Measurements from ENCODE around the gene IMMP2L. TPM values are rescaled to one million over a fixed set of nuclear protein-coding genes. Genes with fewer than 3 reads are reported as not detected.

IMMP2L gene
- total RNA-seq, 4 donors from 2014 or later, result 19.0 to 37.2 (median 21.3) TPM

GRCh38 chr7:111381590-111381989 is 180.7 kb downstream of the IMMP2L start:
- TF ChIP-seq CTCF (IDR thresholded peaks at IDR 0.05; ENCODE audit: low read depth), result no peak

GRCh38 chr7:111380945-111381344 is 181.3 kb downstream of the IMMP2L start:
- TF ChIP-seq CTCF (IDR thresholded peaks at IDR 0.05; ENCODE audit: low read depth), result no peak

GRCh38 chr7:111374027-111374426 is 188.3 kb downstream of the IMMP2L start:
- TF ChIP-seq CTCF (IDR thresholded peaks at IDR 0.05; ENCODE audit: low read depth), result no peak

- no peak for TF ChIP-seq CTCF (IDR thresholded peaks at IDR 0.05; ENCODE audit: low read depth)
Measured at GRCh38 chr7:111371437-111371836, 190.9 kb downstream of the IMMP2L start.

- no peak for TF ChIP-seq CTCF (IDR thresholded peaks at IDR 0.05; ENCODE audit: low read depth)
Measured at GRCh38 chr7:111370002-111370401, 192.3 kb downstream of the IMMP2L start.

- no peak for TF ChIP-seq CTCF (IDR thresholded peaks at IDR 0.05; ENCODE audit: low read depth)
Measured at GRCh38 chr7:111368381-111369065, 193.8 kb downstream of the IMMP2L start.

- TF ChIP-seq CTCF (IDR thresholded peaks at IDR 0.05; ENCODE audit: low read depth), result no peak
Measured at GRCh38 chr7:111364413-111364812, 197.9 kb downstream of the IMMP2L start.

Data from subcutaneous adipose tissue (tissue), 4 donors.